OCI-LY3 (cell line): ENCODE data around the gene ASRGL1.
"Not testable (repeated sequence)": the region's sequence is repeated elsewhere in the genome, so short reads cannot be mapped to it uniquely, and the experiment has no call there.

Source experiments
- CTCF ChIP-seq: fragments of 200-600, 300-600 bp; sonication (generic); IDR thresholded peaks from 2 replicates; pipeline ENCODE4 v1.5.1; 2014; ENCODE audit warnings: antibody characterized with exemption, low read length, low read depth
- EZH2phosphoT487 ChIP-seq: fragments of 200-600 bp; shearing (Covaris generic); IDR thresholded peaks from 2 replicates; pipeline ENCODE4 v1.6.1; 2018; ENCODE audit warnings: antibody characterized with exemption, mixed run types, low read depth

- not testable (repeated sequence) for TF ChIP-seq CTCF, EZH2phosphoT487
These were observed 10.5 kb upstream of the ASRGL1 start for GRCh38 chr11:62326719-62327118.
